Measurements from ENCODE around the gene ZNF117. TPM values are rescaled to one million over a fixed set of nuclear protein-coding genes. Genes with fewer than 3 reads are reported as not detected.

ZNF117 gene
- total and polyA plus RNA-seq, 2 of the 8 experiments (the other 6 are each of a cell fraction or from before 2014, with no cell fraction given): 2.9 to 13.0 TPM

DNA sequence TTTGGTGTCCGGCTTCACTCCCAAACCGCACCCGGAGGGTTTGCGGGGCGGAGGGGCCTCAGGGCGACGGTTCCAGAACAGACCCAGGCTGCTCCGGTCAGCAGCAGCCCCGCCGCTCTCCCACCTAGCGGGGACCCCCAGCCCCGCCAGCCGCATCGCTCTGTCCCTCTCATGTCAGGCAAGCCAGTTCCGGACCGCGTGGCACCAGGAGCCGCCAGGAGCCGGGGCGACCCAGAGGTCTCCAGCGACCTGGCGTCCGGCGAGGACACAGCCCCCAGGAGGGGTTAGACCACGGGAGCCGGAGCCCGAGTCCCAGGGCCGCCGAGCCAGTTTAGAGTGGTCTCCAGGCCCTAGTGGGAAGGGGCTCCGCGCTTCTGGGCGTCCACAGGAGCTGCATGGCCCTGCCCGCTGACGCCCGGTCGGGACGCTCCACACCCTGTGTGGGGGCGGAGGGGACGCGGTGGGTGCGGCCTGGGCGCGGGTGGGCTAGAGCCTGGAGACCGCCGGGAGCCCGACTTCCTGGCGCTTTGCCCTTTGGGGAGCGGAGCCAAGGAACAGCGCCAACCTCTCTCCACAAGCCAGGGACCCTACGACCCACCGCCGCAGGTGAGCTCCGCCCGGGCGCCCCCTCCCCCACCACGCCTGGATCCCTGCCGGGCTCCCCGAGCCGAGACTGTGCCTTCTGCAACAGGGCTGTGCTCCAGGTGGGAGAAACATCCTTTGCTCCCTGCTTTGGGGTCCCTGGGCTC, 43.4 kb downstream of the ZNF117 start:
- Histone ChIP-seq H4K20me1 (replicated peaks in 1 of 2; ENCODE audit: control insufficient read depth in 1 of 2, insufficient read depth in 2 of 2, low read length in 2 of 2) (no peaks in the 10 kb centered on the region), H3K23me2 (ENCODE audit: low read depth, low read length) (peaks cover 5% of the 10 kb centered on the region; the same call in 1 of the 2 replicates), H2BK15ac (ENCODE audit: low read length) (no peak overlapping the region; the same call in 1 of the 2 replicates), H3K27me3 (replicated peaks in 1 of 4; ENCODE audit: control insufficient read depth in 3 of 4, extremely low read depth in 1 of 4, insufficient read depth in 3 of 4, low read length in 3 of 4) (peaks cover 2 to 10% (median 6%) of the 10 kb centered on the region in 4 experiments; a peak in 4 of 7 replicates), H3K4ac (replicated peaks; ENCODE audit: insufficient read length, low read depth, low read length) (no peak overlapping the region), H3K9me3 (ENCODE audit: insufficient read depth in 2 of 2, low read depth in 1 of 2, low read length in 1 of 2) (no peaks in the 10 kb centered on the region), H3K79me1 (ENCODE audit: low read depth, low read length) (no peaks in the 10 kb centered on the region), H3K4me3 (ENCODE audit: extremely low read depth in 1 of 4, insufficient read depth in 2 of 4, low read depth in 3 of 4, low read length in 4 of 4) (peak overlapping the region; percentile 43 to 68 (median 62)), H3K9ac (replicated peaks in 1 of 4; ENCODE audit: extremely low read depth in 1 of 4, low read depth in 3 of 4, low read length in 3 of 4) (peak overlapping the region in 3 of 4 experiments; percentile 34 to 57 (median 40); a peak in 4 of 7 replicates), H2BK20ac (ENCODE audit: low read length) (no peak overlapping the region), H4K91ac (replicated peaks; ENCODE audit: insufficient read length, low read length) (no peak overlapping the region), H3K18ac (ENCODE audit: extremely low read depth, low read length) (peak overlapping the region; percentile 60; the same call in 1 of the 2 replicates), H3K4me1 (replicated peaks in 1 of 4; ENCODE audit: control insufficient read depth in 3 of 4, insufficient read depth in 4 of 4, low read length in 3 of 4) (no peaks in the 10 kb centered on the region), H3K27ac (ENCODE audit: low read depth, low read length) (no peak overlapping the region), H2AK5ac (ENCODE audit: low read depth, low read length) (no peak overlapping the region), H3K79me2 (ENCODE audit: control insufficient read depth in 1 of 2, insufficient read depth in 2 of 2, low read length in 2 of 2) (no peaks in the 10 kb centered on the region), H3K14ac (ENCODE audit: insufficient read length) (no peak overlapping the region), H3K56ac (replicated peaks; ENCODE audit: insufficient read length, low read depth, low read length) (peak overlapping the region; percentile 30), H4K5ac (ENCODE audit: insufficient read length, low read depth, low read length) (no peak overlapping the region), H2BK5ac (ENCODE audit: low read depth, low read length) (0 out of 2 replicates have a peak overlapping the region, but pooled peaks have one; percentile 44), H2AFZ (ENCODE audit: low read length) (peak overlapping the region; percentile 24; the same call in 1 of the 2 replicates), H4K8ac (ENCODE audit: extremely low read depth, insufficient read depth, low read length) (peak overlapping the region; percentile 71), H3K23ac (ENCODE audit: insufficient read length) (no peak overlapping the region), H2BK120ac (replicated peaks; ENCODE audit: low read depth, low read length) (no peak overlapping the region), H2BK12ac (ENCODE audit: low read depth, low read length) (no peak overlapping the region), H3K36me3 (ENCODE audit: control insufficient read depth in 2 of 4, insufficient read depth in 4 of 4, low read length in 3 of 4) (no peaks in the 10 kb centered on the region), H3K4me2 (ENCODE audit: insufficient read depth in 1 of 2, low read depth in 2 of 2, low read length in 2 of 2) (peak overlapping the region; percentile 57 to 95)
- CTCF ChIA-PET (ENCODE audit: partially characterized antibody): interaction anchor here (0.7 to 3.4 kb wide), 5 partner anchors 9 to 361 kb away, joined by 3 to 19 read pairs (median 4); no protein-coding TSS in a partner anchor
- DNase-seq (ENCODE audit: low read depth in 1 of 2, low spot score in 2 of 2) (peak in 1 of 2 experiments; percentile 67), FAIRE-seq (no peak)
- POLR2A ChIA-PET (ENCODE audit: partially characterized antibody): interaction anchor here (0.8 to 1.1 kb wide), 2 partner anchors 31 to 43 kb away, joined by 3 to 5 read pairs; no protein-coding TSS in a partner anchor
- TF ChIP-seq PHF8 (conservative IDR thresholded peaks at IDR 0.05; ENCODE audit: low read depth, low read length): 0 out of 2 replicates have a peak, but pooled peaks have one; percentile 19
- TF ChIP-seq, protein P1, sequence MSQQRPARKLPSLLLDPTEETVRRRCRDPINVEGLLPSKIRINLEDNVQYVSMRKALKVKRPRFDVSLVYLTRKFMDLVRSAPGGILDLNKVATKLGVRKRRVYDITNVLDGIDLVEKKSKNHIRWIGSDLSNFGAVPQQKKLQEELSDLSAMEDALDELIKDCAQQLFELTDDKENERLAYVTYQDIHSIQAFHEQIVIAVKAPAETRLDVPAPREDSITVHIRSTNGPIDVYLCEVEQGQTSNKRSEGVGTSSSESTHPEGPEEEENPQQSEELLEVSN (IDR thresholded peaks at IDR 0.05): peak; percentile 53; the same call in 1 of the 2 replicates
- peak; percentile 54 for TF ChIP-seq EZH2 (IDR thresholded peaks at IDR 0.05; ENCODE audit: low read depth, low read length, severe bottlenecking)
- peak; percentile 97 for TF ChIP-seq KDM4A (IDR thresholded peaks at IDR 0.05; ENCODE audit: low read depth, low read length, severe bottlenecking)
- no peak for TF ChIP-seq SIX5 (IDR thresholded peaks at IDR 0.05; ENCODE audit: low read depth, low read length)
- 13% methylated on average over 52 of the region's 59 CpGs; no CpG with 5 or more reads in 1 of the 2 experiments for WGBS, 2 experiments (ENCODE audit: extremely low coverage in 1 of 2, insufficient coverage in 1 of 2, insufficient read length in 1 of 2, insufficient replicate concordance in 2 of 2, low coverage in 1 of 2, low lambda C conversion rate in 2 of 2, missing lambda C conversion rate in 1 of 2)
